GM12878 (cell line): Measurements from ENCODE around the gene F13A1. TPM values are rescaled to one million over a fixed set of nuclear protein-coding genes. Genes with fewer than 3 reads are reported as not detected.

Source experiments
- ATAC-seq: fragments of 200-7000 bp; cut with Tn5 transposase; 3 replicates; pipeline ENCODE4 v1.9.1; 2020; ENCODE audit warnings: mild to moderate bottlenecking, moderate library complexity
- BruUV-seq: library from RNA; stranded (reverse); fragments of 400-500 nt; replicated peaks from 2 replicates; lab custom pipeline; 2021; lab: Mats Ljungman, UMichigan
- CTCF ChIA-PET: fragments of 300-600 bp; sonication (Branson Sonifier 250); formaldehyde crosslinking; extraction: SDS; loops from one replicate; lab custom pipeline; 2021; ENCODE audit warnings: inconsistent platforms; lab: Yijun Ruan, JAX
- POLR2A ChIA-PET: fragments of 350-600 bp; formaldehyde crosslinking; extraction: SDS; loops from one replicate; lab custom pipeline; 2021; ENCODE audit warnings: inconsistent platforms; lab: Charles Lee
- RAD21 ChIA-PET: fragments of 300-600 bp; sonication (Branson Sonifier 250); formaldehyde crosslinking; loops from one replicate; lab custom pipeline; 2023; ENCODE audit warnings: antibody characterized with exemption; ENCODE audit not compliant: unreplicated experiment; lab: Charles Lee
- SMC1A ChIA-PET: fragments of 300-600 bp; sonication (Branson Sonifier 250); formaldehyde crosslinking; loops from one replicate; lab custom pipeline; 2023; ENCODE audit not compliant: unreplicated experiment, uncharacterized antibody; lab: Charles Lee
- DNase-seq: peaks from one replicate; pipeline ENCODE4 v3.0.0-alpha.2; 2011; ENCODE audit warnings: low read depth, low spot score
- FAIRE-seq: peaks from 3 replicates; lab custom pipeline; 2011; peaks lifted over from hg19 to GRCh38; lab: Jason Lieb, UNC
- H2AFZ ChIP-seq: 2 replicates; pipeline ENCODE4 v1.6.0; 2011; ENCODE audit warnings: low read depth, low read length, control low read depth; ENCODE audit not compliant: control insufficient read depth
- H3K27ac ChIP-seq: 2 replicates; pipeline ENCODE4 v1.5.1; 2011; ENCODE audit warnings: control low read depth; ENCODE audit not compliant: control insufficient read depth, insufficient read depth
- H3K27me3 ChIP-seq, 2 experiments: replicated peaks in 1 of 2; 2 replicates each; pipeline versions ENCODE4 v1.6.0 to v1.6.1; 2011; ENCODE audit warnings: low read length in 1 of 2; ENCODE audit not compliant: control insufficient read depth in 2 of 2, insufficient read depth in 2 of 2
- H3K36me3 ChIP-seq, 2 experiments: 2 replicates each; pipeline ENCODE4 v1.5.1; 2011; ENCODE audit warnings: low read length in 1 of 2; ENCODE audit not compliant: control insufficient read depth in 2 of 2, insufficient read depth in 2 of 2
- H3K4me1 ChIP-seq: 2 replicates; pipeline ENCODE4 v1.6.1; 2011; ENCODE audit warnings: mild to moderate bottlenecking, low read length, moderate library complexity, mixed read lengths; ENCODE audit not compliant: control insufficient read depth, insufficient read depth
- H3K4me2 ChIP-seq: 2 replicates; pipeline ENCODE4 v1.6.0; 2011; ENCODE audit warnings: control low read depth; ENCODE audit not compliant: control insufficient read depth, insufficient read depth
- H3K4me3 ChIP-seq: fragments of 200-600 bp; sonication (generic); 2 replicates; pipeline ENCODE4 v1.5.1; 2016
- H3K79me2 ChIP-seq: 2 replicates; pipeline ENCODE4 v1.6.0; 2011; ENCODE audit warnings: low read length; ENCODE audit not compliant: control insufficient read depth, insufficient read depth
- H3K9ac ChIP-seq: 2 replicates; pipeline ENCODE4 v1.8.0; 2011; ENCODE audit warnings: low read length, control low read depth, mixed read lengths; ENCODE audit not compliant: control insufficient read depth, insufficient read depth
- H3K9me3 ChIP-seq: replicated peaks from 3 replicates; pipeline ENCODE4 v1.5.1; 2011; ENCODE audit warnings: mild to moderate bottlenecking, low read length; ENCODE audit not compliant: control insufficient read depth, insufficient read depth
- H4K20me1 ChIP-seq: 2 replicates; pipeline ENCODE4 v1.6.0; 2011; ENCODE audit not compliant: control insufficient read depth, insufficient read depth
- BCL3 ChIP-seq: IDR thresholded peaks from 2 replicates; pipeline ENCODE4 v1.6.1; 2011; ENCODE audit warnings: borderline replicate concordance, low read depth, mild to moderate bottlenecking, moderate library complexity, low read length; ENCODE audit not compliant: insufficient read depth, poor library complexity, severe bottlenecking
- POU2F2 ChIP-seq: IDR thresholded peaks from 3 replicates; pipeline ENCODE4 v1.6.1; 2011; ENCODE audit warnings: low read depth, mild to moderate bottlenecking, low read length, borderline replicate concordance
- SMARCA5 ChIP-seq: fragments of 450-650 bp; IDR thresholded peaks from 2 replicates; pipeline ENCODE4 v1.6.1; 2017; ENCODE audit warnings: mild to moderate bottlenecking
- TCF3 ChIP-seq: IDR thresholded peaks from 2 replicates; pipeline ENCODE4 v1.6.1; 2012; ENCODE audit warnings: low read depth, mild to moderate bottlenecking, low read length, borderline replicate concordance; ENCODE audit not compliant: insufficient read depth
- ZSCAN29 ChIP-seq: fragments of 450-650 bp; IDR thresholded peaks from 2 replicates; pipeline ENCODE4 v1.6.1; 2017; ENCODE audit warnings: mild to moderate bottlenecking, moderate library complexity
- WGBS: methylation state at CpG from one replicate; pipeline ENCODE4 v1.1.6; 2016; ENCODE audit warnings: low lambda C conversion rate; ENCODE audit not compliant: insufficient replicate concordance, insufficient coverage; ENCODE audit errors: missing lambda C conversion rate; 5-methylcytosine and 5-hydroxymethylcytosine counted together
- in situ Hi-C: fragments of 300-500 bp; cut with MboI; formaldehyde crosslinking; loops from 9 replicates; pipeline ENCODE4 v1.14.3; 2018; ENCODE audit warnings: mixed read lengths
- intact Hi-C: fragments of 100-400 bp; cut with micrococcal nuclease; formaldehyde crosslinking; loops from one replicate; pipeline ENCODE4 v1.14.2; 2022; ENCODE audit not compliant: unreplicated experiment
- polyA plus RNA-seq, 11 experiments: library from polyadenylated mRNA; depleted of rRNA in 4 of 11; unstranded in 6 of 11; stranded (reverse) in 5 of 11; fragments of >200 nt; fragmentation: Nextera tagmentation in 4 of 11; fragmentation: Illumina TruSeq in 1 of 11; extraction: Ambion mirVana in 4 of 11; extraction: Trizol in 1 of 11; gene quantifications; 1 replicate in 1 of 11; 2 replicates in 10 of 11; pipeline versions ENCODE4 v1.2.1 to v1.2.3, GENCODE V29; 2011 to 2016; ENCODE audit warnings: inconsistent platforms in 2 of 11, missing spikeins in 2 of 11, low read depth in 1 of 11
- total RNA-seq, 4 experiments: library from RNA; depleted of rRNA in 3 of 4; stranded (reverse); fragments of >200 nt in 3 of 4; fragmentation: Illumina TruSeq in 1 of 4; extraction: Trizol in 1 of 4; gene quantifications; 2 replicates each; pipeline versions ENCODE4 v1.2.1 to v1.2.3, GENCODE V29; 2013 to 2021
- TF ChIP-seq, protein P1 (sequence below): IDR thresholded peaks from 2 replicates; pipeline ENCODE4 v1.6.1; 2011; ENCODE audit warnings: low read depth, mild to moderate bottlenecking, low read length, moderate library complexity, borderline replicate concordance; ENCODE audit errors: extremely low read depth

Gene F13A1
- total and polyA plus RNA-seq, 10 of the 15 experiments (the other 5 are each of a cell fraction or from before 2014, with no cell fraction given), result 0.48 to 1.8 (median 1.0) TPM

DNA sequence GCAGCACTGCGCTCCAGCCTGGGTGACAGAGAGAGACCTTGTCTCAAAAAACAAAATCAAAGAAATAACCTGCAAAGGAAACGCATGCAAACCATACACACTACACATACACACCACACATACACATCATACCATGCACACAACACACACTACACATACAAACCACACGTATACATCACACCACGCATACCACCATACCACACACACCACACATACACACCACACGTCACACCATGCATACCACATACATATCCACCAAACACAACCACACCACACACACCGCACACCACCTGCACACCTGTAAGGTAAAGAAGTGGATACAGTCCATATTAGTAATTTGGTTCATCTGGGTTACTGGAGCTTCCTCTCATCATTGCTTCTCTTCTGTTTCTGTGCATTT is 32.3 kb upstream of the F13A1 start:
- H3K27me3 ChIP-seq, result no peaks in the 10 kb centered on the region
- ChIA-PET CTCF (interaction anchor here (0.6 kb wide), 1 partner anchor 20 kb away, joined by 3 read pairs; no protein-coding TSS in a partner anchor), POLR2A (no interaction called here), SMC1A (interaction anchor here (0.6 kb wide), 1 partner anchor 195 kb away, joined by 3 read pairs; no protein-coding TSS in a partner anchor), RAD21 (interaction anchor here (1.0 kb wide), 1 partner anchor 18 kb away, joined by 4 read pairs; no protein-coding TSS in a partner anchor)
- H3K4me3 ChIP-seq, result no peak overlapping the region
- H3K4me1 ChIP-seq, result no peaks in the 10 kb centered on the region
- TF ChIP-seq SMARCA5, result no peak
- no peak for TF ChIP-seq TCF3
- no peak for TF ChIP-seq ZSCAN29
- TF ChIP-seq BCL3, result no peak
- TF ChIP-seq, protein P1, sequence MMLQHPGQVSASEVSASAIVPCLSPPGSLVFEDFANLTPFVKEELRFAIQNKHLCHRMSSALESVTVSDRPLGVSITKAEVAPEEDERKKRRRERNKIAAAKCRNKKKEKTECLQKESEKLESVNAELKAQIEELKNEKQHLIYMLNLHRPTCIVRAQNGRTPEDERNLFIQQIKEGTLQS, result no peak
- TF ChIP-seq POU2F2, result no peak
- H3K79me2 ChIP-seq, result no peaks in the 10 kb centered on the region
- intact Hi-C loops, result no loop called here
- no peaks in the 10 kb centered on the region for H4K20me1 ChIP-seq
- WGBS, result 81% methylated on average over 6 of the region's 6 CpGs
- no peaks in the 10 kb centered on the region for H3K9me3 ChIP-seq
- in situ Hi-C loops, result no loop called here
- BruUV-seq, result no TSS peak
- no peak overlapping the region for H2AFZ ChIP-seq
- H3K9ac ChIP-seq, result no peak overlapping the region
- H3K36me3 ChIP-seq, result no peaks in the 10 kb centered on the region
- ATAC-seq (no peak), DNase-seq (no peak), FAIRE-seq (no peak)
- no peak overlapping the region for H3K4me2 ChIP-seq
- no peak overlapping the region for H3K27ac ChIP-seq
